Measurements from ENCODE around the gene EFS.

Gene EFS

DNA sequence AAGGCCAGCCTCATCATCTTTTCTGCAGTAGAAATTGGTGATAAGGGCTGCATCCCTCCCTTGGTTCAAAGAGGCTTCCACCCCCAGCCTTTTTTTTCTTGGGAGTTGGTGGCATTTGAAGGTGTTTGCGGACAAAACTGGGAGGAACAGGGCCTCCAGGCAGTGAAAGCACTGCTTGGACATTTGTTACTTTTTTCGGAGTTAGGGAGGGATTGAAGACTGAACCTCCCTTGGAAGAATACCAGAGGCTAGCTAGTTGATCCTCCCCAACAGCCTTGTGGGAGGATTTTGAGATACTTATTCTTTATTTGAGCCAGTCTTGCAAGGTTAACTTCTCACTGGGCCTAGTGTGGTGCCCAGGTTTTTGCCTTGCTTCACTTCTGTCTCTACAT lies 40.5 kb downstream of the EFS start:
- no peak for DNase-seq

GRCh38 chr14:23323838-23324454 lies 41.0 kb downstream of the EFS start:
- no peak for DNase-seq

DNA sequence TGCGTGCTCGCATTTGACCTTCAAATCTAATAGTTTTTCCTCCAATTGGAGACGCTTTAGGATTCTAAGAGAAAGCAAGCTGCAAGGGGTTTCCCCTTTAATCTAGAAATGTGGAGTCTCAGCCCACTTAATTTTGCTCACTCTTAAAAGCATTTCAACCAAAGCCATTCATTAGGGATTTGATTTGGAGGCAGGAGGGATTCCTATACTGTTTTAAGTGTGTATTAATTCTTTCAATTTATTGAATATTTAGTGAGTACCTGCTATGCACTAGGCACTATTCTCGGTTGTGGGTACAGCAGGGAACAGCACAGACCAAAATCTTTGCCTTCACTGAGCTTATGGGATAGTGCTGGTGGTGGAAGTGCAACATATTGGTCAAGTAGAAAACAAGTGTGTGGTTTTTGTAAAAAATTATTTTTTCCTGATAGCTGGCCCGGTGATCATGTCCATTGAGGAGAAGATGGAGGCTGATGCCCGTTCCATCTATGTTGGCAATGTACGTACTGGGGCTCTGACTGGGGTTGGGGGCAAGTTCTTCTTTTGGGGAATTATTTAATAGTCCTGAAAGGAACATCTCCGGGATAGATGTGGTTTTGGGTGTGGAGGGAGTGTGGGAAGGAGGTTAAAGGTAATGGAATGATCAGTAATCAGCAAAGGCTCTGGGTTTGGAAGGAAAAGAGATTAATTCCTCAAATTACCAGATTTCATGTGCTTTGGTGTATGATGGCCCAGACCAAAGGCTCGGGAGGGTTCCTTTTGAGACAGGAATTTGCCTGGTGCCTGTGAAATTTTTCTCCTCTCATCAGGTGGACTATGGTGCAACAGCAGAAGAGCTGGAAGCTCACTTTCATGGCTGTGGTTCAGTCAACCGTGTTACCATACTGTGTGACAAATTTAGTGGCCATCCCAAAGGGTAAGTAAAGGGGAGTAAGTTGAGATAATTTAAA lies 42.1 kb downstream of the EFS start:
- DNase-seq = no peak

DNA sequence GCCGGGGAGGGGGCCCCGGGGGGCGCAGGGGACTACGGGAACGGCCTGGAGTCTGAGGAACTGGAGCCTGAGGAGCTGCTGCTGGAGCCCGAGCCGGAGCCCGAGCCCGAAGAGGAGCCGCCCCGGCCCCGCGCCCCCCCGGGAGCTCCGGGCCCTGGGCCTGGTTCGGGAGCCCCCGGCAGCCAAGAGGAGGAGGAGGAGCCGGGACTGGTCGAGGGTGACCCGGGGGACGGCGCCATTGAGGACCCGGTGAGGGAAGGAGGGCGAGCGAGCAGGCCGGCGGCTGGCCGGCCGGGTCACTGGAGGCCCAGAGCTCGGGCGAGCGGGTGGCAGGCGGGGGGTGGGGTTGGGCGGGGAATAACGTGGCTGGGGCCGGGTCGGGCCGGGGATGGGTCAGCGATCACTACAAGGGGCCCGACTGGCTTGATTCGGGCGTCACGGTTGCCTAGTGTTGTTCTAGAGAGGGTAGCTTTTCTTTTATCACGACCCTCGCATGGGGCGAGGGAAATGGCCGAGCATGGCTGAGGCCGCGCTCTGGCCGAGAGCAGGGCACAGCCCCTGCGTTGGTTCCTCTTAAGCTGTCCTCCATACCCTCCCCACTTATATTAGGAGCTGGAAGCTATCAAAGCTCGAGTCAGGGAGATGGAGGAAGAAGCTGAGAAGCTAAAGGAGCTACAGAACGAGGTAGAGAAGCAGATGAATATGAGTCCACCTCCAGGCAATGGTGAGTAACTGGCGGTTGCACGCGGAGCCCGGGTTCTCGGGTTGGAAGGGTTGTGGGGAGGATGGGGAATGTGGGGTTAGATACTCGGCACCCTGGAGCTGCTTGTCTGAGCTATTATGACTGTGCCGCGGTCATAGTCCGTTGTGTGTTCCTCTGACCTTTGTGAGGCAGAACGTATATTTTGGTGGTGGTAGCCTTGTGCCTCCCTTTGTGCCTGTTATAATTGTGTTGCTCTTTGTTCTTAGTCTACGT lies 43.1 kb downstream of the EFS start:
- no peak for DNase-seq

DNA sequence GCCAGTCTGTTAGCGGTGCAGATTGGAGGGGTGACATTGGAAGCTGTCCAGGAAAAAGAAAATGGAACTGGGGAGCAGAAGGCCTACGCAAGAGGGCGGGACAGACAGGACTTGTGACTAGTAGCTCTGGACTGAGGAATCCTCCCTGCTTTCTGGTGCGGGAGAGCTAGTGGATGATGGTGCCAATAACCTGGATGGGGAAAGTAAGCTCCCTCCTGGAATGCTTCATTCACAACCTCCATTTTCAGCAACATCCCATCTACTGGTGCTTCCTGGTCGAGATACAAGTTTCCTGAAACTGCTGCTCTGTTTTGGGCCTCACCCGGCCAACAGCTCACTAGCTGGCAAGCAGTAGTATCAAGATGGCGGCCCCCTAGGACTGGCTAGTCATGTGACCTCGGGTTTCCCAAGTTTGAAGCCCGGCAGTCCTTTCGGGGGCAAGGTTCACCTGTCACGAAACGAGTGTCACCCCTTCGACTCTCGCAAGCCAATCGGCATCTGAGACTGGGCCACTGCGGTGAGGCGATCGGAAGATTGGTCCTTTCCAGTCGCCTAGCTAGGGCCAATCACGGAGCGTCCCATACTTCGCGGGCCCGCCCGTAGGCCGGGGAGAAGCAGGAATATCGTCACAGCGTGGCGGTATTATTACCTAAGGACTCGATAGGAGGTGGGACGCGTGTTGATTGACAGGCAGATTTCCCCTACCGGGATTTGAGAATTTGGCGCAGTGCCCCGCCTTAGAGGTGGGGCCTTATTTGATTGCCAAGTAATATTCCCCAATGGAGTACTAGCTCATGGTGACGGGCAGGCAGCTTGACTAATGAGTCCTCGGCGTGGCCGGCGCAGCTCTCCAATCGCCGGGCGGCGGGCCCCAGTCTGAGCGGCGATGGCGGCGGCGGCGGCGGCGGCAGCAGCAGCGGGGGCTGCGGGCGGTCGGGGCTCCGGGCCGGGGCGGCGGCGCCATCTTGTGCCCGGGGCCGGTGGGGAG lies 44.1 kb downstream of the EFS start, which contains the start of gene PABPN1:
Gene PABPN1 (plus strand): TSS at position 874 of the 988 bp plus-strand sequence. CDS start 13 bp downstream, at position 887.
- peak; percentile 99 to 100 for DNase-seq

GRCh38 chr14:23319746-23320583 lies 45.0 kb downstream of the EFS start:
- no peak for DNase-seq

GRCh38 chr14:23316300-23316699 lies 48.7 kb downstream of the EFS start:
- DNase-seq = no peak

DNA sequence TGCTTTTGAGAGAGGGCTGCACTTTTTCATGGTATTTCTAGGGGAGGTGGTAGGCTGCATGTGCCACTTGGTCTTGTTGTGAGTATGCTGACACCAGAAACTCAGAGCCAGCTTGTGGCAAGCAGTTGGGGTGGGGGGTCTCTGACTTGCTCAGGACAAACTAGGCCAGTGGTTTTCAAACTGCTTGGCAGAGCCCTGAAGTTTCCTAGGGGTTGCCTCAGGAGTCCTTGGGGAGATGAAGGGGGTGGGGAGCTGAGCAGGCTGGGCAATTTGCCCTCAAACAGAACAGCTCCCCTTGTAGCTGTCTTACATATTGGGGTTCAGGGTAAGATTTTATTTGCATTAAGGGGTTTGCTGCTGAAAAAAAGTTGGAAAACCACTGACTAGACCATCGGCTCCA lies 54.4 kb downstream of the EFS start:
- DNase-seq = no peak

- no peak for DNase-seq
These were observed 56.1 kb downstream of the EFS start for GRCh38 chr14:23308721-23309445.

DNA sequence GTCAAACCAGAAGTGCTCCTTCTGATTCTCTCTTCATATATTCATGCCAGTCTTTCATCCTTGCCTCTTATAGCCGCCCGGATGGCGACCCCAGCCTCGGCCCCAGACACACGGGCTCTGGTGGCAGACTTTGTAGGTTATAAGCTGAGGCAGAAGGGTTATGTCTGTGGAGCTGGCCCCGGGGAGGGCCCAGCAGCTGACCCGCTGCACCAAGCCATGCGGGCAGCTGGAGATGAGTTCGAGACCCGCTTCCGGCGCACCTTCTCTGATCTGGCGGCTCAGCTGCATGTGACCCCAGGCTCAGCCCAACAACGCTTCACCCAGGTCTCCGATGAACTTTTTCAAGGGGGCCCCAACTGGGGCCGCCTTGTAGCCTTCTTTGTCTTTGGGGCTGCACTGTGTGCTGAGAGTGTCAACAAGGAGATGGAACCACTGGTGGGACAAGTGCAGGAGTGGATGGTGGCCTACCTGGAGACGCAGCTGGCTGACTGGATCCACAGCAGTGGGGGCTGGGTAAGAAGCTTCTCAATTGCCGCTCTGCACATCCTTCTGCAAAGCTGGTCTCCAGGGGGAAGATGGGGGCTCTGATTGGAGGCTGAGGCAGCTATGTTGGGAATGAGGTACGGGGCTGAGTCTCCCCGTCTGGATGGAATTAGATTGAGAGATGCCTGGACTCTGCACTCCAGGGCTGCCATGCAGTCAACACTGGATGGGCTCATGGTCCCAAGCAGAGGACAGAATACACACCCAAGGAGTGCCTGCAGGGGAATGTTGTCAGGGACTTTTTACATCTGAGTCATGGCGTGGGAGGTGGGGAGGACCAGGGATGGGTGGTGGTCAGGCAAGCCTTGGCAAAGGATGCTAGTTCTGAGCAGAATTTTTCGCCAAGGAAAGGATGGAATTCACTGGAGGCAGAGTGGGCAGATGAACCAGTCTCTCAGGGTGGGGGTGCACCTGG lies 57.0 kb downstream of the EFS start:
- DNase-seq = no peak

DNA sequence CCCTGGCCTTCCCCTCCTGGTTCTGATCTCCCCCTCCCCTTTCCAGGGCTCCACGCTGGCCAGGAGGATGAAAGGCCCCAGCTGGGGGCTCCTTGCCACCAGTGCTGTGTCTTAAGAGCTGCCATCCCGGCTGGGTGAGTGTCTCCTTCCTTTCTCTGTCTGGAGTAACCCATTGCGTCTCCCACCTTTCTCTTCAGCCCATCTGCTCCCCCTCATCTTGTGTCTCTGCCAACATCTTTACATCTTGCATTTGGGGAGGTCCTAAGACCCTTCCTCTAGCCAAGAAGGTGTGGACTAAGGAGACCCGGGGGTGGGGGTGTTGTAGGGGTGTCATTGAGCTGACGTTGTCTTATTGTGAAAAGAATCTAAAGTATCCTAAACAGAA lies 57.8 kb downstream of the EFS start:
- no peak for DNase-seq

- DNase-seq = peak; percentile 87 to 90
These were observed 58.4 kb downstream of the EFS start, which contains the start of gene BCL2L2 for GRCh38 chr14:23306412-23307145. TSS of gene BCL2L2 (plus strand) at chr14:23306833. CDS start at chr14:23307768, 935 bp downstream.
